Measurements from ENCODE around the gene PFN2. TPM values are rescaled to one million over a fixed set of nuclear protein-coding genes. Genes with fewer than 3 reads are reported as not detected.

PFN2 gene
- total and polyA plus RNA-seq, 12 donors: 35.5 to 78.3 (median 64.5) TPM

DNA sequence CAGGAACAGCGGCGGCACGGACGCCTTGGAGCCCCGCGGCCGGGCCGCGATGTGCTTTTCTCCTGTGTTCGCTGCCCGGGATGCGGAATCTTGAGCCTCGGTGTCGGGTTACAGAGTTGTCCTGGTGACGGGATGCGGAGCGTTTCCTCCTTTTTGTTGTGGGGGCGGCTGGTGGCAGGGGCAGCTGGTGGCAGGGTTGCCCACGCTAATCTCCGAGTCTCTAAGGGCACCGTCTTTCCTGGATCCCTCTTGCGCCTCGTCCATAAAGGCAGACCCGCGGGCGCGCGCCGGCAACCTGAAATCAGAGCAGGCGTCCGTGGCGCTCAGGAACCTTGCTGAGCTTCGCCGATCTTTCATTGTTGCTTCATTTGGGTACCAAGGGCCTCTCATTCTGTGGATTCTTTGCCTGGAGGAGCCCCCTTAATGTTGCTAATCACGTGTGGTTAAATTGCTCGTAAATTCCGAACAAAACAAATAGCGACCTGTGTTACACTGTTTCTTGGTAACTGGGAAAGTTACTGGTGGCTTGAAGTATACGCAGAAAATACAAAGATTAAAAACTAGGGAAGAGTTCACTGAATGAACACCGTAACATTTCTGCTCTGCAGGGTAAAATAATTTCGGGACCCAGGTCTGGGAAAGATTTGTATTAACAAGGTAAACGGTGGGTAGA, 844 bp upstream of the PFN2 start:
- 1% methylated on average over 40 to 42 of the region's 42 CpGs for WGBS, 2 donors
- no peaks in the 10 kb centered on the region for H3K9me3 ChIP-seq
- H3K36me3 ChIP-seq: peaks cover 0 to 7% (median 0%) of the 10 kb centered on the region in 9 donors
- peak overlapping the region; percentile 77 to 98 (median 84) for H3K4me3 ChIP-seq
- H3K4me1 ChIP-seq: peaks cover 0 to 42% (median 35%) of the 10 kb centered on the region in 9 donors
- peak overlapping the region; percentile 64 to 96 (median 92) for H3K27ac ChIP-seq
- ATAC-seq (peak; percentile 19 to 69 (median 43)), DNase-seq (peak in 1 of 2 donors; percentile 53)
- peaks cover 0 to 63% (median 0%) of the 10 kb centered on the region in 7 donors for H3K27me3 ChIP-seq
- intact Hi-C loops (cut with DNase I): loop anchor here in 2 of 10 donors (5.0 kb wide), 2 partner anchors 106 to 111 kb away; no protein-coding TSS in a partner anchor
- TF ChIP-seq, protein P1, sequence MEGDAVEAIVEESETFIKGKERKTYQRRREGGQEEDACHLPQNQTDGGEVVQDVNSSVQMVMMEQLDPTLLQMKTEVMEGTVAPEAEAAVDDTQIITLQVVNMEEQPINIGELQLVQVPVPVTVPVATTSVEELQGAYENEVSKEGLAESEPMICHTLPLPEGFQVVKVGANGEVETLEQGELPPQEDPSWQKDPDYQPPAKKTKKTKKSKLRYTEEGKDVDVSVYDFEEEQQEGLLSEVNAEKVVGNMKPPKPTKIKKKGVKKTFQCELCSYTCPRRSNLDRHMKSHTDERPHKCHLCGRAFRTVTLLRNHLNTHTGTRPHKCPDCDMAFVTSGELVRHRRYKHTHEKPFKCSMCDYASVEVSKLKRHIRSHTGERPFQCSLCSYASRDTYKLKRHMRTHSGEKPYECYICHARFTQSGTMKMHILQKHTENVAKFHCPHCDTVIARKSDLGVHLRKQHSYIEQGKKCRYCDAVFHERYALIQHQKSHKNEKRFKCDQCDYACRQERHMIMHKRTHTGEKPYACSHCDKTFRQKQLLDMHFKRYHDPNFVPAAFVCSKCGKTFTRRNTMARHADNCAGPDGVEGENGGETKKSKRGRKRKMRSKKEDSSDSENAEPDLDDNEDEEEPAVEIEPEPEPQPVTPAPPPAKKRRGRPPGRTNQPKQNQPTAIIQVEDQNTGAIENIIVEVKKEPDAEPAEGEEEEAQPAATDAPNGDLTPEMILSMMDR (IDR thresholded peaks at IDR 0.05): no peak

DNA sequence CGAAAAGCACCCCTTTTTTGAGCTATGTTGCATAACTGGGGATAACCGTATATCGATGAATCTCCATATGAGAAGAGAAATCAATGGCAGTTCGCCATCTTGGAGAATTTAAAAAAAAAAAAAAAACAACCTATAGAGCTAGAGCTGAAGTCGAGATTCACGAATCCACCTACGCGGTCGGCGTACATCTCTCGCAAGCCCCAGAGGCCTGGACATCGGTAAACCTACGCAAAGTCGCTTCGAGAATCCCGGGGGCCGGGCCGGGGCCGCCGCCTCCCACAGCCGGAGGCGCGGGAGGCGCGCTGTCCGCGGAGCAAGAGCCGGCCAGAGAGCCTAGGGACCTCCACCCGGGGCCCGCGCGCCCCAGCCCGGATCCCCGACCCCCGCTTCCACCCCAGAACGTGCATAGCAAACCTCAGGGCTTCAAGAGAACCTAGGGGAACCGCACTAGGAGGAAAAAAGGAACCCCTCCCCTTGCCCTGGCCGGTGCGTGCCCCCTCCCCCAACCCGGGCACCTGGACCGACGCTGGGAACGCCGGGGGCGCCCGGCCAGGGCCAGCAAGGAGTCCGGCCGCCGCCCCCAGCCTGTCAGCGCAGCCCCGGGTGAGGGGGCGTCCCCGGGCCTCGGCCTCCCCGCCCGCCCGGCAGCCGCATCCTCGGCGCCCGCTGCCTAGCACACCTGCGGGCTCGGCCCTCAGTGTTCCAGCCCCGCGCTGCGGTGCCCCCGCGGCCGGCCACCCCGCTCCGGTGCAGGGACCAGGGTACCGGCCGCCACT, 567 bp downstream of the PFN2 start:
- DNase-seq (peak; percentile 81 to 83), ATAC-seq (peak; percentile 65 to 81 (median 78))
- WGBS, 2 donors: 1% methylated on average over 69 to 73 of the region's 73 CpGs
- intact Hi-C loops (cut with DNase I): loop anchor here in 9 of 10 donors (2.0 to 10.0 kb wide), 13 partner anchors 85 to 525 kb away; no protein-coding TSS in a partner anchor
- Histone ChIP-seq H3K27ac (peak overlapping the region; percentile 64 to 96 (median 92)), H3K27me3 (peaks cover 0 to 55% (median 0%) of the 10 kb centered on the region in 7 donors), H3K4me1 (peaks cover 0 to 45% (median 39%) of the 10 kb centered on the region in 9 donors), H3K36me3 (peaks cover 0 to 21% (median 0%) of the 10 kb centered on the region in 9 donors), H3K4me3 (peak overlapping the region; percentile 77 to 98 (median 84)), H3K9me3 (no peaks in the 10 kb centered on the region)
- TF ChIP-seq, protein P1 (IDR thresholded peaks at IDR 0.05): no peak

DNA sequence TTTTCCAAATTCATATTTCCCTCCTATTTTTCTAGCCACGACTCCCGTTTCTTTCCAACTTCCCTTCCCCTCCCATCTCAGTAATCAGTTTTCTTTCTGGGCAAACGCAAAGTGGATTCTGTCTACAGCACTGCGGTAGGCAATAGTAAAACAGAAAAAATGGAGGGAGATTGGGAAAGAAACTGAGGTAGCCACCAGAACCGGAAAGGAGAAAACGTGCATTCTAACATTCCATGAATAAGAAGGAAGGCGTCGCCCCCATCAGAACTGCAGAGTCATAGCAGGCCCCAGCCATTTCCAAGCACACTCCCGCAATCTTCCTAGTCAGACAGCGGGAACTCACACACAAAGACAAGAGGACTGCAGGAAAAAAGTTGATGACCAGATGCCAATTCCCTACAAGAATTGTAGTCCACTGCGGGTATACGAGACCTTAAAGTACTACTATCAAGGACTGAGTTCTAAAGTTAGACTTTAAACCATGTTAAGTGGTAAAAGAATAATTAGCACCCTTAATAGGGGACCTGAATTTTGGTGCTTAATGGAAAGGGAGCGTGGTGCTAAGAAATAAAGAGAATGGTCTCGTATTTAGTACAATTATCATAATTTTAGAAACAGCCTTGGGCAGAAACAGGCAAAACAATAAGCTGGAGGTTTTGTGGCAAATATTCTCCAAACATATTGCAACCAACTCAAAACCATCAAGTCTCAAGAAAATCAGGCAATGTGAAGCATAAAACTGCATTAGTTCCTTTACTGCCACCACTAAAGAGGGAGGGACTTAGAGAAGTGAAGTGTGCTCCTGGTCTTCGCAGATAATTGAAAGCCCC, 1.4 kb downstream of the PFN2 start:
- Histone ChIP-seq H3K27ac (peak overlapping the region; percentile 64 to 96 (median 92)), H3K9me3 (no peaks in the 10 kb centered on the region), H3K36me3 (peaks cover 0 to 29% (median 0%) of the 10 kb centered on the region in 9 donors), H3K27me3 (peaks cover 0 to 47% (median 0%) of the 10 kb centered on the region in 7 donors), H3K4me3 (peak overlapping the region; percentile 77 to 98 (median 84)), H3K4me1 (peaks cover 0 to 53% (median 41%) of the 10 kb centered on the region in 9 donors)
- intact Hi-C loops (cut with DNase I): loop anchor here in 9 of 10 donors (2.0 to 10.0 kb wide), 11 partner anchors 85 to 525 kb away; no protein-coding TSS in a partner anchor
- TF ChIP-seq, protein P1 (IDR thresholded peaks at IDR 0.05): peak in 5 of 9 donors; percentile 7 to 35 (median 27)
- peak in 4 of 8 donors; percentile 53 to 69 (median 66) for ATAC-seq
- 11 to 18% methylated on average over 15 of the region's 15 CpGs for WGBS, 2 donors
- DNase-seq: peak in 1 of 2 donors; percentile 34
